Measurements from ENCODE around the gene CRADD.

DNA sequence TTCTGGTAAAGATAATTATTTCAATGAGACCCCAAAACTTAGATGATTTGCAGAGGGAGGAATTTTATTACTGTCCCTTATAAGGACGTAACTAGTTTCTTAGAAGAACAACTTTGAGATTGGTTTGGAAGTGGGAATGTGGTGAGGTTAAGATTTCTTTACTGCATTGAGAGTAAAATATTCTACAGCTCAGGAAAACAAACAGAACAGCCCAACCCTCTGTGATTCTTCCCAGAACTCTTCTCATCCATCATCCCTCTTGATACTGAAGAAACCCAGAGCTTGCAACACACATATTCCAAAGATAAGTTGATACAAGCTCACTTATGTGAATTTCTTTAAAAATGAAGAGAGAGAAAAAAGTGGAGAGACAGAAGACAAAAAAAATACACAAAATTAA, 234.2 kb downstream of the CRADD start:
- TF ChIP-seq, protein P1, sequence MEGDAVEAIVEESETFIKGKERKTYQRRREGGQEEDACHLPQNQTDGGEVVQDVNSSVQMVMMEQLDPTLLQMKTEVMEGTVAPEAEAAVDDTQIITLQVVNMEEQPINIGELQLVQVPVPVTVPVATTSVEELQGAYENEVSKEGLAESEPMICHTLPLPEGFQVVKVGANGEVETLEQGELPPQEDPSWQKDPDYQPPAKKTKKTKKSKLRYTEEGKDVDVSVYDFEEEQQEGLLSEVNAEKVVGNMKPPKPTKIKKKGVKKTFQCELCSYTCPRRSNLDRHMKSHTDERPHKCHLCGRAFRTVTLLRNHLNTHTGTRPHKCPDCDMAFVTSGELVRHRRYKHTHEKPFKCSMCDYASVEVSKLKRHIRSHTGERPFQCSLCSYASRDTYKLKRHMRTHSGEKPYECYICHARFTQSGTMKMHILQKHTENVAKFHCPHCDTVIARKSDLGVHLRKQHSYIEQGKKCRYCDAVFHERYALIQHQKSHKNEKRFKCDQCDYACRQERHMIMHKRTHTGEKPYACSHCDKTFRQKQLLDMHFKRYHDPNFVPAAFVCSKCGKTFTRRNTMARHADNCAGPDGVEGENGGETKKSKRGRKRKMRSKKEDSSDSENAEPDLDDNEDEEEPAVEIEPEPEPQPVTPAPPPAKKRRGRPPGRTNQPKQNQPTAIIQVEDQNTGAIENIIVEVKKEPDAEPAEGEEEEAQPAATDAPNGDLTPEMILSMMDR (IDR thresholded peaks at IDR 0.05; ENCODE audit: borderline replicate concordance, extremely low read depth, low read length, poor library complexity, severe bottlenecking), result no peak
- TF ChIP-seq EZH2 (IDR thresholded peaks at IDR 0.05; ENCODE audit: borderline replicate concordance, low read depth, low read length, severe bottlenecking), result no peak

All from DND-41 (cell line).